A549 (cell line): ENCODE data around the gene DNAH11. TPM values are rescaled to one million over a fixed set of nuclear protein-coding genes. Genes with fewer than 3 reads are reported as not detected.

Experiments
- ATAC-seq, 2 experiments: fragments of 200-7000 bp in 1 of 2; fragments of >200 bp in 1 of 2; cut with Nextera tagmentation in 1 of 2; cut with Tn5 transposase in 1 of 2; 3 replicates each; pipeline versions ENCODE4 v1.8.0 to v1.9.1; 2018 to 2020; ENCODE audit warnings: mild to moderate bottlenecking in 1 of 2, moderate library complexity in 1 of 2
- CTCF ChIA-PET: fragments of 300-600 bp; sonication (Branson Sonifier 250); formaldehyde crosslinking; extraction: SDS; loops from one replicate; lab custom pipeline; 2021; ENCODE audit warnings: antibody characterized with exemption, inconsistent platforms; lab: Yijun Ruan, JAX
- POLR2A ChIA-PET: fragments of 350-600 bp; formaldehyde crosslinking; extraction: SDS; loops from one replicate; lab custom pipeline; 2021; ENCODE audit warnings: antibody characterized with exemption, inconsistent platforms; lab: Yijun Ruan, JAX
- DNase-seq, 2 experiments: peaks; one replicate each; pipeline versions ENCODE4 v3.0.0 to v3.0.0-alpha.2; 2011 to 2016; ENCODE audit warnings: low read depth in 1 of 2, low spot score in 1 of 2
- FAIRE-seq: peaks from 2 replicates; lab custom pipeline; 2011; peaks lifted over from hg19 to GRCh38; lab: Jason Lieb, UNC
- H3K27ac ChIP-seq, 2 experiments: fragments of >200 bp; sonication (Bioruptor Twin); formaldehyde crosslinking; 3 replicates each; pipeline ENCODE4 v1.5.1; 2016 to 2017
- H3K4me1 ChIP-seq: fragments of >200 bp; sonication (Bioruptor Twin); formaldehyde crosslinking; 3 replicates; pipeline ENCODE4 v1.6.1; 2016
- H3K4me2 ChIP-seq: fragments of >200 bp; sonication (Bioruptor Twin); formaldehyde crosslinking; 3 replicates; pipeline ENCODE4 v1.6.1; 2016
- H3K4me3 ChIP-seq: fragments of >200 bp; sonication (Bioruptor Twin); formaldehyde crosslinking; 3 replicates; pipeline ENCODE4 v1.5.1; 2016
- H3K9me3 ChIP-seq: fragments of >200 bp; sonication (Bioruptor Twin); formaldehyde crosslinking; 3 replicates; pipeline ENCODE4 v1.6.1; 2016
- BCL3 ChIP-seq: fragments of >200 bp; sonication (Bioruptor Twin); formaldehyde crosslinking; IDR thresholded peaks from 3 replicates; pipeline ENCODE4 v1.6.1; 2016
- CHD2 ChIP-seq: fragments of 150-350 bp; IDR thresholded peaks from 2 replicates; pipeline ENCODE4 v1.6.1; 2014; ENCODE audit warnings: low read length; ENCODE audit not compliant: partially characterized antibody
- E2F6 ChIP-seq: IDR thresholded peaks from 2 replicates; pipeline ENCODE4 v1.6.1; 2012; ENCODE audit warnings: low read depth, borderline replicate concordance
- ESRRA ChIP-seq: fragments of 150-350 bp; IDR thresholded peaks from 2 replicates; pipeline ENCODE4 v1.6.1; 2014; ENCODE audit warnings: mild to moderate bottlenecking, low read length, borderline replicate concordance
- HOXB13 ChIP-seq: fragments of 250-450 bp; sonication (Bioruptor Pico); IDR thresholded peaks from 2 replicates; pipeline ENCODE4 v1.5.0; 2020; ENCODE audit warnings: low read depth, mild to moderate bottlenecking, moderate library complexity
- KDM1A ChIP-seq: fragments of 200-600 bp; sonication (generic); IDR thresholded peaks from 2 replicates; pipeline ENCODE4 v1.6.1; 2016; ENCODE audit warnings: low read depth, mild to moderate bottlenecking
- MAFK ChIP-seq: fragments of 450-650 bp; IDR thresholded peaks from 2 replicates; pipeline ENCODE4 v1.6.1; 2014; ENCODE audit not compliant: partially characterized antibody
- RAD21 ChIP-seq, 2 experiments: fragments of >200 bp in 1 of 2; sonication (Bioruptor Twin) in 1 of 2; formaldehyde crosslinking in 1 of 2; IDR thresholded peaks in 1 of 2; conservative IDR thresholded peaks in 1 of 2; 2 replicates in 1 of 2; 3 replicates in 1 of 2; pipeline ENCODE4 v1.6.1; 2012 to 2018; ENCODE audit warnings: inconsistent platforms in 1 of 2
- RFX5 ChIP-seq: fragments of 450-650 bp; IDR thresholded peaks from 2 replicates; pipeline ENCODE4 v1.7.1; 2014; ENCODE audit warnings: antibody characterized with exemption, mild to moderate bottlenecking, moderate library complexity
- ZFP36 ChIP-seq: fragments of 450-650 bp; IDR thresholded peaks from 2 replicates; pipeline ENCODE4 v1.6.1; 2014; ENCODE audit warnings: borderline replicate concordance; ENCODE audit not compliant: partially characterized antibody
- WGBS: methylation state at CpG from one replicate; pipeline ENCODE4 v1.1.6; 2017; ENCODE audit errors: missing lambda C conversion rate; 5-methylcytosine and 5-hydroxymethylcytosine counted together
- polyA plus RNA-seq, 4 experiments: library from polyadenylated mRNA; depleted of rRNA in 3 of 4; stranded (reverse); fragments of >200 nt; fragmentation: RNase III in 1 of 4; extraction: RNeasy Plus Mini Kit Qiagen cat#74134 plus additional on column Dnase treatment in 1 of 4; gene quantifications; 2 replicates in 3 of 4; 3 replicates in 1 of 4; pipeline ENCODE4 v1.2.3, GENCODE V29; 2011 to 2017
- TF ChIP-seq, protein P1 (sequence below): fragments of 150-350 bp; IDR thresholded peaks from 2 replicates; pipeline ENCODE4 v1.6.1; 2014; ENCODE audit warnings: low read depth, mild to moderate bottlenecking, low read length

Gene DNAH11
- polyA plus RNA-seq, 2 of the 4 experiments (the other 2 are of a cell fraction) = 0.03 to 0.13 TPM

DNA sequence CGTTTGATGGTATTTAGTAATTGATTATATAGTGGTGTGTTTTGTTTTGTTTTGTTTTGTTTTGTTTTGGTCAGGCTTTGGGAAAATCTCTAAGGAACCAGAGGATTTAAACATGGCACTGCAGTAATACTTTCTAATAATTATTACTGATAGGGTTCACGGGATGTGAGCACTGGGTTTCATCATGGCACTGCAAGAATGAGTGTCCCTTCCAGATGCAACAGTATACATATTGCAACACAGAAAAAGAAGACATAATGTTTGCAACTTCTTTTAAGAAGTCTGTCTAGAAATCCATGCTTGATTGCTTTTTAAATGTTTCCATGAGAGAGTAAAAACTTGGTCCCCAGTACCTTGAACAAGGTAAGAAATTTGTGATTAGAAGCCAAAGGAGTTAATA is 405.1 kb downstream of the DNAH11 start:
- ChIA-PET CTCF (interaction anchor here (0.7 to 1.4 kb wide), 2 partner anchors 10 to 15 kb away, joined by 3 to 4 read pairs; no protein-coding TSS in a partner anchor), POLR2A (no interaction called here)
- WGBS = 34% methylated on average over 2 of the region's 2 CpGs
- ATAC-seq = no peak
- Histone ChIP-seq H3K4me3 (no peak overlapping the region), H3K9me3 (no peaks in the 10 kb centered on the region), H3K4me2 (no peak overlapping the region), H3K4me1 (peaks cover 4% of the 10 kb centered on the region; the same call in 2 of the 3 replicates), H3K27ac (no peak overlapping the region)
- TF ChIP-seq, protein P1, sequence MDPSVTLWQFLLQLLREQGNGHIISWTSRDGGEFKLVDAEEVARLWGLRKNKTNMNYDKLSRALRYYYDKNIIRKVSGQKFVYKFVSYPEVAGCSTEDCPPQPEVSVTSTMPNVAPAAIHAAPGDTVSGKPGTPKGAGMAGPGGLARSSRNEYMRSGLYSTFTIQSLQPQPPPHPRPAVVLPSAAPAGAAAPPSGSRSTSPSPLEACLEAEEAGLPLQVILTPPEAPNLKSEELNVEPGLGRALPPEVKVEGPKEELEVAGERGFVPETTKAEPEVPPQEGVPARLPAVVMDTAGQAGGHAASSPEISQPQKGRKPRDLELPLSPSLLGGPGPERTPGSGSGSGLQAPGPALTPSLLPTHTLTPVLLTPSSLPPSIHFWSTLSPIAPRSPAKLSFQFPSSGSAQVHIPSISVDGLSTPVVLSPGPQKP = no peak
- TF ChIP-seq BCL3 (no peak), ESRRA (no peak), KDM1A (no peak), E2F6 (no peak), HOXB13 (CRISPR knock-in tag) (no peak), RAD21 (conservative IDR thresholded peaks at IDR 0.05 in 1 of 2, IDR thresholded peaks at IDR 0.05 in 1 of 2) (no peak)
- DNase-seq = no peak
- no peak for FAIRE-seq

DNA sequence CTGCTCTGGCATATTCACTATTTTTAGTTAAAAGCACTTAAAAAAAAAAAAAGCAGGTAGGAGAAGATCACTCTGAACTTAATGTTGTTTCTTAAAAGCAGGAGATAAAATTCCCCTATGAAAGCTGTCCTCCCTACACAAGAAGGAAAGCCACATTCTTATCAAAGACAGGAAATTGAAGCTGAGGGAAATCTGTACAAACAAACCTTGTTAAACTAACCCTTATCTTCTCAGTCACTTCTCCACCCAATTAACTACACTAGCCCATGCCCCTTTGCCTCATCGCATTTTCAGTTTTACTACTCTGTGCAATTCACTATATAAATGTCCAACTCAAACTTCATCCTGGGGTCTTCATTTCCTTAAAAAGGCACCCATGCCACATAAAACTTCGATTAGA is 405.5 kb downstream of the DNAH11 start:
- Histone ChIP-seq H3K4me3 (no peak overlapping the region), H3K9me3 (no peaks in the 10 kb centered on the region), H3K4me2 (no peak overlapping the region), H3K4me1 (peaks cover 4% of the 10 kb centered on the region; the same call in 2 of the 3 replicates), H3K27ac (no peak overlapping the region)
- no peak for FAIRE-seq
- ChIA-PET POLR2A (no interaction called here), CTCF (interaction anchor here (0.7 kb wide), 1 partner anchor 10 kb away, joined by 4 read pairs; no protein-coding TSS in a partner anchor)
- ATAC-seq = no peak
- WGBS = 46% methylated on average over 2 of the region's 2 CpGs
- TF ChIP-seq MAFK (peak; percentile 25), ZFP36 (no peak)
- no peak for DNase-seq

- no peak for FAIRE-seq
- POLR2A ChIA-PET = no interaction called here
- TF ChIP-seq CHD2 = no peak
- no peak for TF ChIP-seq RFX5
Measured at GRCh38 chr7:21948887-21949540, 406.2 kb downstream of the DNAH11 start.

More at GRCh38 chr7:21948887-21949540, 406.2 kb downstream of the DNAH11 start:
- Histone ChIP-seq H3K27ac (no peak overlapping the region), H3K4me3 (no peak overlapping the region), H3K4me2 (no peak overlapping the region), H3K9me3 (no peaks in the 10 kb centered on the region), H3K4me1 (peaks cover 4% of the 10 kb centered on the region; the same call in 2 of the 3 replicates)
- CTCF ChIA-PET = interaction anchor here (0.7 to 1.3 kb wide), 2 partner anchors 9 to 53 kb away, joined by 3 to 4 read pairs; no protein-coding TSS in a partner anchor
- 24% methylated on average over 8 of the region's 8 CpGs for WGBS
- ATAC-seq (no peak), DNase-seq (no peak)

Other genes with a start within 250 kb of the DNAH11 start
- gene SP4, start 115.0 kb upstream of the DNAH11 start, polyA plus RNA-seq (2011; rRNA removed) = 4.5 and 5.3 TPM in 2 replicates
- gene SP4, start 115.0 kb upstream of the DNAH11 start, polyA plus RNA-seq (2017; fragmentation: RNase III; extraction: RNeasy Plus Mini Kit Qiagen cat#74134 plus additional on column Dnase treatment) = 1.8 to 2.3 TPM (median 1.9 TPM) in 3 replicates